ENCODE results near the gene EXO1. TPM values are rescaled to one million over a fixed set of nuclear protein-coding genes. Genes with fewer than 3 reads are reported as not detected.

The EXO1 gene
- total RNA-seq, 4 donors from 2014 or later: 0.94 to 8.2 (median 0.98) TPM; not detected in 1

GRCh38 chr1:241883159-241883558, 35.2 kb downstream of the EXO1 start:
- TF ChIP-seq POLR2A (IDR thresholded peaks at IDR 0.05) (no peak), CTCF (IDR thresholded peaks at IDR 0.05) (no peak)
- no peak for DNase-seq
- no peak overlapping the region for H3K27ac ChIP-seq
- no peaks in the 10 kb centered on the region for H3K36me3 ChIP-seq
- no peaks in the 10 kb centered on the region for H3K27me3 ChIP-seq
- H3K9me3 ChIP-seq: no peaks in the 10 kb centered on the region
- H3K4me3 ChIP-seq (replicated peaks in 1 of 3): no peak overlapping the region
- intact Hi-C loops (cut with DNase I): no loop called here
- no peaks in the 10 kb centered on the region for H3K4me1 ChIP-seq
- 50 to 56% methylated on average over 1 of the region's 1 CpG for WGBS, 2 donors

GRCh38 chr1:241888232-241888631, 40.2 kb downstream of the EXO1 start:
- WGBS, 2 donors: 92 to 93% methylated on average over 4 of the region's 4 CpGs

GRCh38 chr1:241891296-241891695, 43.3 kb downstream of the EXO1 start:
- WGBS, 2 donors: 92 to 93% methylated on average over 3 of the region's 3 CpGs
- intact Hi-C loops (cut with DNase I): loop anchor here (10.0 kb wide), 1 partner anchor 124 kb away; no protein-coding TSS in a partner anchor
- H3K9me3 ChIP-seq: no peaks in the 10 kb centered on the region
- no peak overlapping the region for H3K4me3 ChIP-seq (replicated peaks in 1 of 3)
- no peak for TF ChIP-seq CTCF (IDR thresholded peaks at IDR 0.05)
- TF ChIP-seq POLR2A (IDR thresholded peaks at IDR 0.05): no peak
- DNase-seq: no peak
- H3K36me3 ChIP-seq: no peaks in the 10 kb centered on the region
- H3K27me3 ChIP-seq: no peaks in the 10 kb centered on the region
- no peak overlapping the region for H3K27ac ChIP-seq
- H3K4me1 ChIP-seq: no peaks in the 10 kb centered on the region

More at GRCh38 chr1:241888232-241888631, 40.2 kb downstream of the EXO1 start:
- no peak overlapping the region for H3K4me3 ChIP-seq (replicated peaks in 1 of 3)
- intact Hi-C loops (cut with DNase I): no loop called here
- no peaks in the 10 kb centered on the region for H3K4me1 ChIP-seq
- TF ChIP-seq CTCF (IDR thresholded peaks at IDR 0.05): no peak
- TF ChIP-seq POLR2A (IDR thresholded peaks at IDR 0.05): no peak
- no peak for DNase-seq
- H3K27me3 ChIP-seq: no peaks in the 10 kb centered on the region
- no peaks in the 10 kb centered on the region for H3K36me3 ChIP-seq
- no peaks in the 10 kb centered on the region for H3K9me3 ChIP-seq
- no peak overlapping the region for H3K27ac ChIP-seq

GRCh38 chr1:241894016-241894415, 46.0 kb downstream of the EXO1 start:
- intact Hi-C loops (cut with DNase I): loop anchor here (10.0 kb wide), 1 partner anchor 121 kb away; no protein-coding TSS in a partner anchor
- TF ChIP-seq CTCF (IDR thresholded peaks at IDR 0.05) (no peak), POLR2A (IDR thresholded peaks at IDR 0.05) (no peak)
- Histone ChIP-seq H3K36me3 (no peaks in the 10 kb centered on the region), H3K4me3 (replicated peaks in 1 of 3) (no peak overlapping the region), H3K27me3 (no peaks in the 10 kb centered on the region), H3K4me1 (no peaks in the 10 kb centered on the region), H3K9me3 (no peaks in the 10 kb centered on the region), H3K27ac (no peak overlapping the region)
- 79 to 85% methylated on average over 3 of the region's 3 CpGs for WGBS, 2 donors
- DNase-seq: no peak

GRCh38 chr1:241895013-241895412, 47.0 kb downstream of the EXO1 start:
- H3K36me3 ChIP-seq: no peaks in the 10 kb centered on the region
- 85 to 91% methylated on average over 2 of the region's 2 CpGs for WGBS, 2 donors
- H3K9me3 ChIP-seq: no peaks in the 10 kb centered on the region
- H3K4me3 ChIP-seq (replicated peaks in 1 of 3): no peak overlapping the region
- intact Hi-C loops (cut with DNase I): loop anchor here (10.0 kb wide), 1 partner anchor 120 kb away; no protein-coding TSS in a partner anchor
- no peaks in the 10 kb centered on the region for H3K4me1 ChIP-seq
- H3K27me3 ChIP-seq: no peaks in the 10 kb centered on the region
- H3K27ac ChIP-seq: no peak overlapping the region
- no peak for DNase-seq
- TF ChIP-seq CTCF (IDR thresholded peaks at IDR 0.05): no peak
- TF ChIP-seq POLR2A (IDR thresholded peaks at IDR 0.05): no peak

All from thyroid gland (tissue), 4 donors.